NCI-H82 treated with DMSO at 0.1 percent for 48 hours (cell line): Measurements from ENCODE around the gene CREB5.
A peak's percentile ranks its signal among the peaks of the same experiment; 100 is the strongest.

Experiments used
- DNase-seq: peaks from one replicate; lab custom pipeline; 2025; ENCODE audit not compliant: unreplicated experiment; lab: John Stamatoyannopoulos, UW

Gene CREB5

GRCh38 chr7:28630350-28630749 is 218.0 kb downstream of the CREB5 start:
- DNase-seq: no peak

GRCh38 chr7:28631995-28632394 is 219.7 kb downstream of the CREB5 start:
- DNase-seq: no peak

GRCh38 chr7:28638914-28639313 is 226.6 kb downstream of the CREB5 start:
- DNase-seq: no peak

GRCh38 chr7:28640001-28640400 is 227.7 kb downstream of the CREB5 start:
- no peak for DNase-seq

- no peak for DNase-seq
Measured at GRCh38 chr7:28641752-28642545, 229.6 kb downstream of the CREB5 start.

- no peak for DNase-seq
Measured at GRCh38 chr7:28643188-28643569, 230.9 kb downstream of the CREB5 start.

- DNase-seq: no peak
Measured at GRCh38 chr7:28643584-28644340, 231.4 kb downstream of the CREB5 start.

GRCh38 chr7:28645866-28646265 is 233.5 kb downstream of the CREB5 start:
- DNase-seq: no peak

- DNase-seq: no peak
Measured at GRCh38 chr7:28646376-28647075, 234.2 kb downstream of the CREB5 start.

GRCh38 chr7:28647076-28647421 is 234.7 kb downstream of the CREB5 start:
- DNase-seq: no peak

- no peak for DNase-seq
Measured at GRCh38 chr7:28649189-28649588, 236.9 kb downstream of the CREB5 start.

- DNase-seq: no peak
Measured at GRCh38 chr7:28649811-28650210, 237.5 kb downstream of the CREB5 start.

GRCh38 chr7:28654110-28654509 is 241.8 kb downstream of the CREB5 start:
- peak; percentile 31 for DNase-seq

- no peak for DNase-seq
Measured at GRCh38 chr7:28656529-28656928, 244.2 kb downstream of the CREB5 start.

GRCh38 chr7:28658381-28658780 is 246.1 kb downstream of the CREB5 start:
- no peak for DNase-seq

GRCh38 chr7:28660132-28660531 is 247.8 kb downstream of the CREB5 start:
- DNase-seq: no peak

GRCh38 chr7:28661826-28662595 is 249.7 kb downstream of the CREB5 start:
- no peak for DNase-seq

- no peak for DNase-seq
Measured at GRCh38 chr7:28666154-28666553, 253.8 kb downstream of the CREB5 start.

GRCh38 chr7:28668085-28668484 is 255.8 kb downstream of the CREB5 start:
- no peak for DNase-seq

- no peak for DNase-seq
Measured at GRCh38 chr7:28669330-28669729, 257.0 kb downstream of the CREB5 start.

- DNase-seq: no peak
Measured at GRCh38 chr7:28671526-28671925, 259.2 kb downstream of the CREB5 start.
